ENCODE results near the gene HPS4. TPM values are rescaled to one million over a fixed set of nuclear protein-coding genes. Genes with fewer than 3 reads are reported as not detected.
A peak's percentile ranks its signal among the peaks of the same experiment; 100 is the strongest.

Gene HPS4
- total and polyA plus RNA-seq, 10 of the 15 experiments (the other 5 are each of a cell fraction or from before 2014, with no cell fraction given) = 11.7 to 36.7 (median 30.8) TPM

DNA sequence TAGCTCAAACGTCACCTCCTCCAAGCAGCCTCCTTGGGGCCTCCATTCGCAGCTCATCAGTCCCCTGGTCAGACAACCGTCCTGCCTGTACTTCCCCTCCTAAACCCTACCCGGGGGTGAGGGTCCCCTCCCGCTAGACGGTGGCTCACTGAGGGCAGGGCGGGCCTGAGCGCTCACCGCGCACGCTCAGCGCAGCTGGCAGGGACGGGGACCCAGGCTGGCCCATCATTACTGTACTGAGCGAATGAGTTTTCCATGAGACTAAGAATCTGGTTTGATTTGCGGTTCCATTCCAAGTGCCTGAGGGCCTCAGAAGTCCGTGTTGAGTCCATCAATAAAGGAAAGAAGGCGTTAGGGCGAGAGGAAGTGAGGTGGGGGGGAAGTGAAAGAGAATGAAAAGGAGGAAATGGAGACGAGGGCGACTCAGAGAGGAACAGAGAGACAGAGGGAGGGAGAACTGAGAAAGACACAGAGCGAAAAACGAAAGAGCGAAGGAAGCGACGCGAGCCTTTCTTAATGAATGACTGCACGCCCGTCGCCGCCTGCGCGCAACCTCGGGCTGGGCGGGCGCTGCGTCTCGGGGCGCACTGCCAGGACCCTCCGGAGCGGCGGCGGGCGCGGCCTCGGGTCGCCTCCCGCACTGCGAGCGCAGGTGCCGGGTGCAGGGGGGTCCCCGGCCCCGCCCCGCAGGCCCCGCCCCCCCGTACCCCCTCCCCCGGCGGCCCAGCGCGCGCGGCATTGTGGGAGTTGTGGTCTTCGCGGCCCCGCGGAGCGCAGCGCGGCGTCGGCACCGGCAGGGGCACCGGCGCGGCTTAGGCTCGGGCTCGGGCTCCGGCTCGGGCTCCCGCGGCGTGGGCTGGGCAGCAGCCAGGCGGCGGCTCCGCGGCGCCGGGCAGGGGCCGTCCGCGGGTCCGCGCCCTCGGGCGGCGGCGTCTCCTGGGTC, 54.8 kb downstream of the HPS4 start, which contains the start of gene ASPHD2 (continued):
- TF ChIP-seq RELA (IDR thresholded peaks at IDR 0.05; ENCODE audit: borderline replicate concordance, partially characterized antibody) (peak; percentile 11), TARDBP (IDR thresholded peaks at IDR 0.05; ENCODE audit: borderline replicate concordance) (0 out of 2 replicates have a peak, but pooled peaks have one; percentile 24), BCL11A (IDR thresholded peaks at IDR 0.05; ENCODE audit: low read depth, low read length) (peak; percentile 20; the same call in 1 of the 2 replicates), IKZF2 (IDR thresholded peaks at IDR 0.05) (peak; percentile 83 to 89), HDAC6 (IDR thresholded peaks at IDR 0.05; ENCODE audit: unreplicated experiment) (no peak), EP300 (IDR thresholded peaks at IDR 0.05; ENCODE audit: borderline replicate concordance in 1 of 2, control insufficient read depth in 1 of 2, low read depth in 2 of 2, low read length in 2 of 2) (no peak), ASH2L (IDR thresholded peaks at IDR 0.05; ENCODE audit: borderline replicate concordance, low read depth) (no peak), ATF7 (IDR thresholded peaks at IDR 0.05; ENCODE audit: low read depth) (peak; percentile 76), CREB1 (IDR thresholded peaks at IDR 0.05; ENCODE audit: low read depth) (peak; percentile 45; the same call in 1 of the 2 replicates), RUNX3 (IDR thresholded peaks at IDR 0.05; ENCODE audit: low read length) (peak; percentile 57), GATAD2B (conservative IDR thresholded peaks at IDR 0.05; ENCODE audit: low read depth) (peak; percentile 78; the same call in 1 of the 2 replicates), EED (IDR thresholded peaks at IDR 0.05; ENCODE audit: low read depth) (peak; percentile 65), SPI1 (IDR thresholded peaks at IDR 0.05; ENCODE audit: borderline replicate concordance, insufficient read depth, low read depth, low read length) (peak; percentile 95), BHLHE40 (IDR thresholded peaks at IDR 0.05; ENCODE audit: borderline replicate concordance in 1 of 2, low read depth in 2 of 2, low read length in 1 of 2) (peak in 1 of 2 experiments; percentile 85), TAF1 (IDR thresholded peaks at IDR 0.05; ENCODE audit: borderline replicate concordance, low read depth, low read length) (peak; percentile 44; the same call in 1 of the 2 replicates), NRF1 (conservative IDR thresholded peaks at IDR 0.05; ENCODE audit: low read depth, low read length) (0 out of 2 replicates have a peak, but pooled peaks have one; percentile 4), STAT3 (IDR thresholded peaks at IDR 0.05; ENCODE audit: low read depth, low read length) (no peak), POLR2A (IDR thresholded peaks at IDR 0.05; ENCODE audit: low read depth, low read length) (peak; percentile 76), NFXL1 (IDR thresholded peaks at IDR 0.05; ENCODE audit: borderline replicate concordance) (peak; percentile 72), NBN (IDR thresholded peaks at IDR 0.05) (peak; percentile 93), GABPA (IDR thresholded peaks at IDR 0.05; ENCODE audit: low read depth) (0 out of 2 replicates have a peak, but pooled peaks have one; percentile 33), SMARCA5 (IDR thresholded peaks at IDR 0.05) (peak; percentile 82), RCOR1 (conservative IDR thresholded peaks at IDR 0.05; ENCODE audit: low read depth, low read length) (peak; percentile 55; the same call in 1 of the 2 replicates), ZNF24 (IDR thresholded peaks at IDR 0.05) (peak; percentile 43; the same call in 1 of the 2 replicates)
- TF ChIP-seq, protein P1, sequence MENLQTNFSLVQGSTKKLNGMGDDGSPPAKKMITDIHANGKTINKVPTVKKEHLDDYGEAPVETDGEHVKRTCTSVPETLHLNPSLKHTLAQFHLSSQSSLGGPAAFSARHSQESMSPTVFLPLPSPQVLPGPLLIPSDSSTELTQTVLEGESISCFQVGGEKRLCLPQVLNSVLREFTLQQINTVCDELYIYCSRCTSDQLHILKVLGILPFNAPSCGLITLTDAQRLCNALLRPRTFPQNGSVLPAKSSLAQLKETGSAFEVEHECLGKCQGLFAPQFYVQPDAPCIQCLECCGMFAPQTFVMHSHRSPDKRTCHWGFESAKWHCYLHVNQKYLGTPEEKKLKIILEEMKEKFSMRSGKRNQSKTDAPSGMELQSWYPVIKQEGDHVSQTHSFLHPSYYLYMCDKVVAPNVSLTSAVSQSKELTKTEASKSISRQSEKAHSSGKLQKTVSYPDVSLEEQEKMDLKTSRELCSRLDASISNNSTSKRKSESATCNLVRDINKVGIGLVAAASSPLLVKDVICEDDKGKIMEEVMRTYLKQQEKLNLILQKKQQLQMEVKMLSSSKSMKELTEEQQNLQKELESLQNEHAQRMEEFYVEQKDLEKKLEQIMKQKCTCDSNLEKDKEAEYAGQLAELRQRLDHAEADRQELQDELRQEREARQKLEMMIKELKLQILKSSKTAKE (IDR thresholded peaks at IDR 0.05; ENCODE audit: low read depth, poor library complexity, severe bottlenecking) = peak; percentile 46
- TF ChIP-seq, protein P2, sequence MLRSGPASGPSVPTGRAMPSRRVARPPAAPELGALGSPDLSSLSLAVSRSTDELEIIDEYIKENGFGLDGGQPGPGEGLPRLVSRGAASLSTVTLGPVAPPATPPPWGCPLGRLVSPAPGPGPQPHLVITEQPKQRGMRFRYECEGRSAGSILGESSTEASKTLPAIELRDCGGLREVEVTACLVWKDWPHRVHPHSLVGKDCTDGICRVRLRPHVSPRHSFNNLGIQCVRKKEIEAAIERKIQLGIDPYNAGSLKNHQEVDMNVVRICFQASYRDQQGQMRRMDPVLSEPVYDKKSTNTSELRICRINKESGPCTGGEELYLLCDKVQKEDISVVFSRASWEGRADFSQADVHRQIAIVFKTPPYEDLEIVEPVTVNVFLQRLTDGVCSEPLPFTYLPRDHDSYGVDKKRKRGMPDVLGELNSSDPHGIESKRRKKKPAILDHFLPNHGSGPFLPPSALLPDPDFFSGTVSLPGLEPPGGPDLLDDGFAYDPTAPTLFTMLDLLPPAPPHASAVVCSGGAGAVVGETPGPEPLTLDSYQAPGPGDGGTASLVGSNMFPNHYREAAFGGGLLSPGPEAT (IDR thresholded peaks at IDR 0.05; ENCODE audit: low read depth) = peak; percentile 59; the same call in 1 of the 2 replicates

Data from GM12878 (cell line).